ENCODE data around the gene SLC25A45.

SLC25A45 gene

GRCh38 chr11:65426839-65427690 lies 44.6 kb upstream of the SLC25A45 start:
- no peaks in the 10 kb centered on the region for H3K27me3 ChIP-seq (ENCODE audit: control insufficient read depth in 5 of 5, insufficient read depth in 4 of 5, low read length in 5 of 5)
- no peaks in the 10 kb centered on the region for H3K9me3 ChIP-seq (ENCODE audit: control insufficient read depth in 5 of 5, low read length in 5 of 5)
- H3K9ac ChIP-seq (ENCODE audit: low read length in 5 of 5) = peak overlapping the region; percentile 97 to 100 (median 99)
- H3K36me3 ChIP-seq (ENCODE audit: control insufficient read depth in 5 of 5, insufficient read depth in 5 of 5, low read length in 5 of 5) = peaks cover 11 to 39% (median 25%) of the 10 kb centered on the region in 5 donors
- peaks cover 5 to 60% (median 56%) of the 10 kb centered on the region in 5 donors for H3K4me1 ChIP-seq (ENCODE audit: control insufficient read depth in 5 of 5, insufficient read depth in 5 of 5, low read length in 5 of 5)
- H3K27ac ChIP-seq (ENCODE audit: low read depth, low read length) = peak overlapping the region; percentile 100
- H3K4me3 ChIP-seq (ENCODE audit: low read depth in 1 of 5, low read length in 5 of 5) = peak overlapping the region; percentile 88 to 100 (median 98)

DNA sequence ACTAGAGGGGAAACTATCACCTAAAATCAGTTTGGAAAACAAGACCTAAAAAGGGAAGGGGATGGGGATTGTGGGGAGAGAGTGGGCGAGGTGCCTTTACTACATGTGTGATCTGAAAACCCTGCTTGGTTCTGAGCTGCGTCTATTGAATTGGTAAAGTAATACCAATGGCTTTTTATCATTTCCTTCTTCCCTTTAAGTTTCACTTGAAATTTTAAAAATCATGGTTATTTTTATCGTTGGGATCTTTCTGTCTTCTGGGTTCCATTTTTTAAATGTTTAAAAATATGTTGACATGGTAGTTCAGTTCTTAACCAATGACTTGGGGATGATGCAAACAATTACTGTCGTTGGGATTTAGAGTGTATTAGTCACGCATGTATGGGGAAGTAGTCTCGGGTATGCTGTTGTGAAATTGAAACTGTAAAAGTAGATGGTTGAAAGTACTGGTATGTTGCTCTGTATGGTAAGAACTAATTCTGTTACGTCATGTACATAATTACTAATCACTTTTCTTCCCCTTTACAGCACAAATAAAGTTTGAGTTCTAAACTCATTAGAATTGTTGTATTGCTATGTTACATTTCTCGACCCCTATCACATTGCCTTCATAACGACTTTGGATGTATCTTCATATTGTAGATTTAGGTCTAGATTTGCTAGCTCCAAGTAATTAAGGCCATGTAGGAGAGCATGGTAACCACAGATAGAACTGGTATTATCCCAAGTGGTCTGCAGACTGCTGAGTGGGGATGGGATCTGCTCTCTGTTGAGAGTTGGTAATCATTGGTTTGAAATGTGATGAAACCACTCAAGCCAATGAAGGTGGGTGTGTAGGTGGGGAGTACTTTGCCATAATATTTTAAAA lies 43.8 kb upstream of the SLC25A45 start:
- Histone ChIP-seq H3K9ac (ENCODE audit: low read length in 5 of 5) (peak overlapping the region; percentile 97 to 100 (median 99)), H3K4me1 (ENCODE audit: control insufficient read depth in 5 of 5, insufficient read depth in 5 of 5, low read length in 5 of 5) (peaks cover 5 to 59% (median 53%) of the 10 kb centered on the region in 5 donors), H3K4me3 (ENCODE audit: low read depth in 1 of 5, low read length in 5 of 5) (peak overlapping the region; percentile 88 to 100 (median 98)), H3K9me3 (ENCODE audit: control insufficient read depth in 5 of 5, low read length in 5 of 5) (no peaks in the 10 kb centered on the region), H3K27ac (ENCODE audit: low read depth, low read length) (peak overlapping the region; percentile 100), H3K36me3 (ENCODE audit: control insufficient read depth in 5 of 5, insufficient read depth in 5 of 5, low read length in 5 of 5) (peaks cover 7 to 39% (median 23%) of the 10 kb centered on the region in 5 donors), H3K27me3 (ENCODE audit: control insufficient read depth in 5 of 5, insufficient read depth in 4 of 5, low read length in 5 of 5) (no peaks in the 10 kb centered on the region)

DNA sequence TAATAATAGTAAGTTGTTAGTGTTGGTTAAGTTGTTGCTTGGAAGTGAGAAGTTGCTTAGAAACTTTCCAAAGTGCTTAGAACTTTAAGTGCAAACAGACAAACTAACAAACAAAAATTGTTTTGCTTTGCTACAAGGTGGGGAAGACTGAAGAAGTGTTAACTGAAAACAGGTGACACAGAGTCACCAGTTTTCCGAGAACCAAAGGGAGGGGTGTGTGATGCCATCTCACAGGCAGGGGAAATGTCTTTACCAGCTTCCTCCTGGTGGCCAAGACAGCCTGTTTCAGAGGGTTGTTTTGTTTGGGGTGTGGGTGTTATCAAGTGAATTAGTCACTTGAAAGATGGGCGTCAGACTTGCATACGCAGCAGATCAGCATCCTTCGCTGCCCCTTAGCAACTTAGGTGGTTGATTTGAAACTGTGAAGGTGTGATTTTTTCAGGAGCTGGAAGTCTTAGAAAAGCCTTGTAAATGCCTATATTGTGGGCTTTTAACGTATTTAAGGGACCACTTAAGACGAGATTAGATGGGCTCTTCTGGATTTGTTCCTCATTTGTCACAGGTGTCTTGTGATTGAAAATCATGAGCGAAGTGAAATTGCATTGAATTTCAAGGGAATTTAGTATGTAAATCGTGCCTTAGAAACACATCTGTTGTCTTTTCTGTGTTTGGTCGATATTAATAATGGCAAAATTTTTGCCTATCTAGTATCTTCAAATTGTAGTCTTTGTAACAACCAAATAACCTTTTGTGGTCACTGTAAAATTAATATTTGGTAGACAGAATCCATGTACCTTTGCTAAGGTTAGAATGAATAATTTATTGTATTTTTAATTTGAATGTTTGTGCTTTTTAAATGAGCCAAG lies 42.9 kb upstream of the SLC25A45 start:
- Histone ChIP-seq H3K9ac (ENCODE audit: low read length in 5 of 5) (peak overlapping the region; percentile 97 to 100 (median 99)), H3K36me3 (ENCODE audit: control insufficient read depth in 5 of 5, insufficient read depth in 5 of 5, low read length in 5 of 5) (peaks cover 7 to 39% (median 23%) of the 10 kb centered on the region in 5 donors), H3K27me3 (ENCODE audit: control insufficient read depth in 5 of 5, insufficient read depth in 4 of 5, low read length in 5 of 5) (no peaks in the 10 kb centered on the region), H3K9me3 (ENCODE audit: control insufficient read depth in 5 of 5, low read length in 5 of 5) (no peaks in the 10 kb centered on the region), H3K27ac (ENCODE audit: low read depth, low read length) (peak overlapping the region; percentile 100), H3K4me3 (ENCODE audit: low read depth in 1 of 5, low read length in 5 of 5) (peak overlapping the region; percentile 88 to 100 (median 98)), H3K4me1 (ENCODE audit: control insufficient read depth in 5 of 5, insufficient read depth in 5 of 5, low read length in 5 of 5) (peaks cover 5 to 57% (median 51%) of the 10 kb centered on the region in 5 donors)

DNA sequence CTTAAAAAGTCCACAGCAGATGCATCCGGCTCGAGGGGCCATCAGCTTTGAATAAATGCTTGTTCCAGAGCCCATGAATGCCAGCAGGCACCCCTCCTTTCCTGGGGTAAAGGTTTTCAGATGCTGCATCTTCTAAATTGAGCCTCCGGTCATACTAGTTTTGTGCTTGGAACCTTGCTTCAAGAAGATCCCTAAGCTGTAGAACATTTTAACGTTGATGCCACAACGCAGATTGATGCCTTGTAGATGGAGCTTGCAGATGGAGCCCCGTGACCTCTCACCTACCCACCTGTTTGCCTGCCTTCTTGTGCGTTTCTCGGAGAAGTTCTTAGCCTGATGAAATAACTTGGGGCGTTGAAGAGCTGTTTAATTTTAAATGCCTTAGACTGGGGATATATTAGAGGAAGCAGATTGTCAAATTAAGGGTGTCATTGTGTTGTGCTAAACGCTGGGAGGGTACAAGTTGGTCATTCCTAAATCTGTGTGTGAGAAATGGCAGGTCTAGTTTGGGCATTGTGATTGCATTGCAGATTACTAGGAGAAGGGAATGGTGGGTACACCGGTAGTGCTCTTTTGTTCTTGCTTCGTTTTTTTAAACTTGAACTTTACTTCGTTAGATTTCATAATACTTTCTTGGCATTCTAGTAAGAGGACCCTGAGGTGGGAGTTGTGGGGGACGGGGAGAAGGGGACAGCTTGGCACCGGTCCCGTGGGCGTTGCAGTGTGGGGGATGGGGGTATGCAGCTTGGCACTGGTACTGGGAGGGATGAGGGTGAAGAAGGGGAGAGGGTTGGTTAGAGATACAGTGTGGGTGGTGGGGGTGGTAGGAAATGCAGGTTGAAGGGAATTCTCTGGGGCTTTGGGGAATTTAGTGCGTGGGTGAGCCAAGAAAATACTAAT lies 42.0 kb upstream of the SLC25A45 start:
- Histone ChIP-seq H3K4me3 (ENCODE audit: low read depth in 1 of 5, low read length in 5 of 5) (peak overlapping the region; percentile 88 to 100 (median 98)), H3K9ac (ENCODE audit: low read length in 5 of 5) (peak overlapping the region; percentile 97 to 100 (median 99)), H3K9me3 (ENCODE audit: control insufficient read depth in 5 of 5, low read length in 5 of 5) (no peaks in the 10 kb centered on the region), H3K36me3 (ENCODE audit: control insufficient read depth in 5 of 5, insufficient read depth in 5 of 5, low read length in 5 of 5) (peaks cover 7 to 39% (median 23%) of the 10 kb centered on the region in 5 donors), H3K4me1 (ENCODE audit: control insufficient read depth in 5 of 5, insufficient read depth in 5 of 5, low read length in 5 of 5) (peaks cover 7 to 58% (median 50%) of the 10 kb centered on the region in 5 donors), H3K27me3 (ENCODE audit: control insufficient read depth in 5 of 5, insufficient read depth in 4 of 5, low read length in 5 of 5) (no peaks in the 10 kb centered on the region), H3K27ac (ENCODE audit: low read depth, low read length) (peak overlapping the region; percentile 100)

DNA sequence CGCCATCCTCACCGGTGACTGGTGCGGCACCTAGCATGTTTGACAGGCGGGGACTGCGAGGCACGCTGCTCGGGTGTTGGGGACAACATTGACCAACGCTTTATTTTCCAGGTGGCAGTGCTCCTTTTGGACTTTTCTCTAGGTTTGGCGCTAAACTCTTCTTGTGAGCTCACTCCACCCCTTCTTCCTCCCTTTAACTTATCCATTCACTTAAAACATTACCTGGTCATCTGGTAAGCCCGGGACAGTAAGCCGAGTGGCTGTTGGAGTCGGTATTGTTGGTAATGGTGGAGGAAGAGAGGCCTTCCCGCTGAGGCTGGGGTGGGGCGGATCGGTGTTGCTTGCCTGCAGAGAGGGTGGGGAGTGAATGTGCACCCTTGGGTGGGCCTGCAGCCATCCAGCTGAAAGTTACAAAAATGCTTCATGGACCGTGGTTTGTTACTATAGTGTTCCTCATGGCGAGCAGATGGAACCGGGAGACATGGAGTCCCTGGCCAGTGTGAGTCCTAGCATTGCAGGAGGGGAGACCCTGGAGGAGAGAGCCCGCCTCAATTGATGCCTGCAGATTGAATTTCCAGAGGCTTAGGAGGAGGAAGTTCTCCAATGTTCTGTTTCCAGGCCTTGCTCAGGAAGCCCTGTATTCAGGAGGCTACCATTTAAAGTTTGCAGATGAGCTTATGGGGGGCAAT lies 41.2 kb upstream of the SLC25A45 start:
- Histone ChIP-seq H3K27me3 (ENCODE audit: control insufficient read depth in 5 of 5, insufficient read depth in 4 of 5, low read length in 5 of 5) (no peaks in the 10 kb centered on the region), H3K4me1 (ENCODE audit: control insufficient read depth in 5 of 5, insufficient read depth in 5 of 5, low read length in 5 of 5) (peaks cover 6 to 57% (median 51%) of the 10 kb centered on the region in 5 donors), H3K9me3 (ENCODE audit: control insufficient read depth in 5 of 5, low read length in 5 of 5) (no peaks in the 10 kb centered on the region), H3K36me3 (ENCODE audit: control insufficient read depth in 5 of 5, insufficient read depth in 5 of 5, low read length in 5 of 5) (peaks cover 7 to 39% (median 23%) of the 10 kb centered on the region in 5 donors), H3K4me3 (ENCODE audit: low read depth in 1 of 5, low read length in 5 of 5) (peak overlapping the region; percentile 88 to 100 (median 98)), H3K27ac (ENCODE audit: low read depth, low read length) (peak overlapping the region; percentile 100), H3K9ac (ENCODE audit: low read length in 5 of 5) (peak overlapping the region; percentile 97 to 100 (median 99))

- Histone ChIP-seq H3K9me3 (ENCODE audit: control insufficient read depth in 5 of 5, low read length in 5 of 5) (no peaks in the 10 kb centered on the region), H3K27ac (ENCODE audit: low read depth, low read length) (peak within 1 kb of the TSS; percentile 100), H3K9ac (ENCODE audit: low read length in 5 of 5) (peak within 1 kb of the TSS; percentile 99 to 100 (median 99)), H3K36me3 (ENCODE audit: control insufficient read depth in 5 of 5, insufficient read depth in 5 of 5, low read length in 5 of 5) (peaks cover 7 to 35% (median 23%) of the 10 kb centered on the region in 5 donors), H3K27me3 (ENCODE audit: control insufficient read depth in 5 of 5, insufficient read depth in 4 of 5, low read length in 5 of 5) (no peaks in the 10 kb centered on the region), H3K4me1 (ENCODE audit: control insufficient read depth in 5 of 5, insufficient read depth in 5 of 5, low read length in 5 of 5) (peaks cover 11 to 57% (median 51%) of the 10 kb centered on the region in 5 donors), H3K4me3 (ENCODE audit: low read depth in 1 of 5, low read length in 5 of 5) (peak within 1 kb of the TSS; percentile 88 to 100 (median 98))
Measured at GRCh38 chr11:65422633-65423515, 40.4 kb upstream of the SLC25A45 start, which contains the start of gene NEAT1. Gene NEAT1 (plus strand): TSS chr11:65422798.

- H3K9me3 ChIP-seq (ENCODE audit: control insufficient read depth in 5 of 5, low read length in 5 of 5) = no peaks in the 10 kb centered on the region
- H3K36me3 ChIP-seq (ENCODE audit: control insufficient read depth in 5 of 5, insufficient read depth in 5 of 5, low read length in 5 of 5) = peaks cover 7 to 30% (median 21%) of the 10 kb centered on the region in 5 donors
- peak overlapping the region; percentile 99 to 100 (median 99) for H3K9ac ChIP-seq (ENCODE audit: low read length in 5 of 5)
- peak overlapping the region; percentile 100 for H3K27ac ChIP-seq (ENCODE audit: low read depth, low read length)
- peaks cover 14 to 57% (median 51%) of the 10 kb centered on the region in 5 donors for H3K4me1 ChIP-seq (ENCODE audit: control insufficient read depth in 5 of 5, insufficient read depth in 5 of 5, low read length in 5 of 5)
- H3K4me3 ChIP-seq (ENCODE audit: low read depth in 1 of 5, low read length in 5 of 5) = peak overlapping the region; percentile 87 to 100 (median 98)
- H3K27me3 ChIP-seq (ENCODE audit: control insufficient read depth in 5 of 5, insufficient read depth in 4 of 5, low read length in 5 of 5) = no peaks in the 10 kb centered on the region
Measured at GRCh38 chr11:65421794-65422632, 39.6 kb upstream of the SLC25A45 start.

Measured in subcutaneous abdominal adipose tissue (tissue), 5 donors.